ENCODE measurements around the gene VTN.

GRCh38 chr17:28350271-28350670 lies 19.8 kb downstream of the VTN start:
- TF ChIP-seq CTCF (IDR thresholded peaks at IDR 0.05; ENCODE audit: low read length) (no peak), EZH2 (IDR thresholded peaks at IDR 0.05; ENCODE audit: borderline replicate concordance, low read length) (no peak)

Data from OCI-LY1 (cell line).